NAMALWA (cell line): ENCODE measurements around the gene ATG4B.
A peak's percentile ranks its signal among the peaks of the same experiment; 100 is the strongest.

Source experiments
- DNase-seq: peaks from one replicate; pipeline ENCODE4 v3.0.0-alpha.2; 2015; ENCODE audit warnings: low spot score

The ATG4B gene

DNA sequence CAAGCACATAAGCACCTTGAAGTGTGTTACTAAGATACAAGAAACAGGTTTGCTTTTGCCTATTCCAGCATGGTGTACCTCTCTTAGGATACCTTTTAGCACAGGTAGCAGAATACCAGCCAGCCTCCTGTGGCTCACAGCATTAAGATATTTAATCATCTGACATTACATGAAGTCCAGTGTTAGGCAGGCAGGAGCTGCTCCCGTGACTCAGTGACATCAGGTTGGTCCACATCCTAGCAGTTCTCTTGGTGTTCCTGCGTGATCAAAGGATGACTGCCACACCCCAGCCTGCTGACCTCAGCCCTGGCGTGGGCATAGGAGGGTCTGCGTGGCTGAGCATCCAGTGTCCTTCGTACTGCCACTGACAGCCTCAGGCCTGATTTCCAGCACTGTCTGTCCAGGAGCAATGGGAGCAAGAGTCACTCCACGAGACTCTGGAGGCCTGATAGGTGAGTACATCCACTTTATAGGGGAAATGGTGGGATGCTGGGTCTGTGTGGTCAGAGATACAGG is 52.8 kb downstream of the ATG4B start:
- DNase-seq: no peak

- DNase-seq: no peak
These were observed 55.0 kb downstream of the ATG4B start for GRCh38 chr2:241692448-241692847.

DNA sequence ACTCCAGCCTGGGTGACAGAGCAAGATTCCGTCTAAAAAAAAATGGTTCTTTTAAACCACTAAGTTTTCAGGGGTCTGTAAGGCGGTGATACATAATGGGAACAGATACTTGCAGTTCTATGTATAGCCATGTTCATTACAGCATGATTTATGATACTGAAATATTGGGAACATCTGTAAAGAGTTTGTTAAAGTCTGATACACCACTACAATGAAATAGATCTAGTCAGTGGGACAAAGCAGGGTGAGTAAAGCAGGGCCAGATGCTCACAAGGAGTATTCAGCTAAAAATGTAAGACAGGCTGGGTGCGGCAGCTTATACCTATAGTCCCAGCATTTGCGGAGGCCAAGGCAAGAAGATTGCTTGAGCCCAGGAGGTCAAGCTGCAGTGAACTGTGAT is 58.2 kb downstream of the ATG4B start:
- DNase-seq: no peak

DNA sequence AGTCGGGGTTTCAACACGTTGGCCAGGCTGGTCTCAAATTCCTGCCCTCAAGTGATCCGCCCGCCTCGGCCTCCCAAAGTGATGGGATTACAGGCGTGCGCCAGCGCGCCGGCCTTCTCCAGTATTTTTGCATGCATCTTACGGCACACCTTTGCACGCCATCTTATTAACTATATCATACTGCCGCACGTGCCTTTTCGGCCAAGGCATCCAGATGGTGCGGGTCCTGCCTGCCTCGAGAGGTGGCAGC is 63.6 kb downstream of the ATG4B start:
- peak; percentile 93 for DNase-seq

- peak; percentile 87 for DNase-seq
These were observed 64.1 kb downstream of the ATG4B start, which contains the start of gene ING5 for GRCh38 chr2:241701399-241702154. ING5 (plus strand) TSS chr2:241702039; CDS start chr2:241702066, 27 bp downstream.

- DNase-seq: peak; percentile 84
These were observed 64.9 kb downstream of the ATG4B start for GRCh38 chr2:241702155-241703031.

GRCh38 chr2:241703032-241703604 is 65.6 kb downstream of the ATG4B start:
- peak; percentile 22 for DNase-seq

DNA sequence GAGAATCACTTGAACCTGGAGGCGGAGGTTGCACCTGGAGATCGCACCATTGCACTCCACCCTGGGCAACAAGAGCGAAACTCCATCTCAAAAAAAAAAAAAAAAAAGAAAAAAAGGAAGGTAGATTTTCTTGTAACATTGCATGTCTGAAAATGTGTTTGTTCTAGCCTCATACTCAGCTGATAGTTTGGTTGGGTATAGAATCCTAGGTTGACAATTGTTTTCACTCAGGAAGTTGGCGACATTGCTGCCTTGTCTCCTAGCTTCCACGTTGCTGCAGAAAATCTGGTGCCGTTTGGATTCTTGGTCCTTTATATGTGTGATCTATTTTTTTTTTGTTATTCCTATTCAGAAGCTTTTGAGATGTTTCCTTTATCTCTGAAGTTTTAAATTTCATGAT is 69.0 kb downstream of the ATG4B start:
- DNase-seq: no peak

DNA sequence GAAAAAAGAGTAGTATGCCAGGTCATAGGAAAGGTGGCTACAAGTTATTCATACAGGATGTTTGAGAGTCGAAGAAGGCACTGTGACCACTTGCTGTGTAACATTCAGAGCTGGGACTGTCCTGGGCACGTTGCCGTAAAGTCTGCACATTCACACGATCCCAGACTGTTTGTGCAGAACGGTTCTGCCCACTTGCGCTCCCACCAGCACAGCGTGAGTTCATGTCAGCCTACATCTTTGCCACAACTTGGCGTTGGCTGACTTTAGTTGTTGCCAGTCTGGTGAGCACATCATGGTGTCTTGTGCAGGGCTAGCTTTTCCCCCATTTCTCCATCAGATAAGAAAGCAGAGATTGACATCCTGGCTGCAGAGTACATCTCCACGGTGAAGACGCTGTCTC is 71.4 kb downstream of the ATG4B start:
- DNase-seq: no peak

GRCh38 chr2:241719093-241719492 is 81.6 kb downstream of the ATG4B start:
- DNase-seq: no peak

- DNase-seq: no peak
These were observed 82.6 kb downstream of the ATG4B start for GRCh38 chr2:241720099-241720498.

DNA sequence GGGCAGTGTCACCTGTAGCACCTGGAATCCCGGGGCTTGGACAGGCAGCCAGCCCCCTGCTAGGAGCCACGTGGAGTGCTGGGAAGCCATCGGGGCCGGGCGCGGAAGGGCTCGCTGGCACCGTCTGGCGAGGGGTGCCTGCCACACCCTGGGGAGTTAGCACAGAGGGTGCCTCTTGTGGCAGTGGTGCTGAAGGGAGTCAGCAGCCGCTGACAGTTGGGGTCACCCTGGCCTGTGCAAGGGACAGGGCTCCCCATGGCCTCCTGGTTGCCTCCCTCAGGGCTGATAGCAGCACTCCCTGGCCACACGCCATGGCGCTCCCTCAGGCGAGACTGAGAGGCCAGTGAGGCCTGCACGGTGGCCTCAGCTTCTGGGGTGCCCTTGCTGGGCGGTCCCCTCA is 83.1 kb downstream of the ATG4B start:
- no peak for DNase-seq

DNA sequence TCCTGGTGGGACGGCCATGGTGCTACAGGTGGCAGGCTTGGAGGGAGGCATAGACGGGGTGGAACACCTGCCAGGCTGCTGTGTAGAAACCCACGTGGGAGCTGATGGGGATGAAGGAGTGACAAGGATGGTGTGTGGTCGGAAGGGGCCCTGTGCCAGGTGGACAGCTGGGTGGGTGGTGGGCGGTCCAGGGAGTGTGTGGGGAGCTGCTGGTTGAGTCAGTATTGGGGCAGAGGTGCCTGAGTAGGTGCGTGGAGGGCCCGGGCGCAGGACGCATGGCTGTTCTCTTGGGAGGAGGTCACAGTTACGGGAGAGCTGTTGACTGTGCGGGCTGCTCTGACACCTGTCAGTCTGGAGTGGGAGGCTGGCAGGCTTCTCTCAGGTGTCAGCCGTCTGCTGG is 84.4 kb downstream of the ATG4B start:
- DNase-seq: no peak

DNA sequence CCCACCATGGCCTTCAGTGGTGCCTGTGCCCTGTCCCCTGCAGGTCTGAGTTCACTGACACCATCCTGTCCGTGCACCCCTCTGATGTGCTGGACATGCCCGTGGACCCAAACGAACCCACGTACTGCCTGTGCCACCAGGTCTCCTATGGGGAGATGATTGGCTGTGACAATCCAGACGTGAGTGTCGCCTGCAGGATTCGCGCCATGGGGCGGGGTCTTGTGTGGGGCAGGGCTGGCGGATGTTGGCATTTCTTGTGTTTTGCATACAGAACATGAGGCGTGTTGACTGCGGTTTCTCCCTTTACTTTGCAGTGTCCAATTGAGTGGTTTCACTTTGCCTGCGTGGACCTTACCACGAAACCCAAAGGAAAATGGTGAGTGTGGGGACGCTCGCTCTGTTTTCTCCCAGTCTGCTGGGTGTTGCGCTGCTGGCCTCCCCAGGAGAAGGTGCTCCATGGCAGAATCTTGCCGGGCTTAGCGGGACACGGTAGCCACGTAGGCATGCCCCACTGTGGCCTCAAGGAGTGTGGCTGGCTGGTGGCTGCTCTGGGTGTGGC is 85.5 kb downstream of the ATG4B start:
- DNase-seq: no peak
